Keratinocyte (primary cell): ENCODE measurements around the gene PAX2. TPM values are rescaled to one million over a fixed set of nuclear protein-coding genes. Genes with fewer than 3 reads are reported as not detected.

Source experiments
- DNase-seq: peaks from one replicate; pipeline ENCODE4 v3.0.0-alpha.2; 2011; ENCODE audit warnings: low read depth, missing footprints, low spot score
- FAIRE-seq: peaks from 2 replicates; lab custom pipeline; 2011; peaks lifted over from hg19 to GRCh38; lab: Jason Lieb, UNC
- H2AFZ ChIP-seq: 2 replicates; pipeline ENCODE4 v1.6.0; 2012; ENCODE audit warnings: low read length, control low read depth, inconsistent platforms; ENCODE audit not compliant: control insufficient read depth
- H3K27ac ChIP-seq: 2 replicates; pipeline ENCODE4 v1.5.1; 2011; ENCODE audit warnings: low read length; ENCODE audit not compliant: control insufficient read depth, insufficient read depth
- H3K27me3 ChIP-seq: 3 replicates; pipeline ENCODE4 v1.6.0; 2011; ENCODE audit warnings: low read length; ENCODE audit not compliant: control insufficient read depth, insufficient read depth; ENCODE audit errors: extremely low read depth
- H3K36me3 ChIP-seq, 2 experiments: 2 replicates in 1 of 2; 3 replicates in 1 of 2; pipeline ENCODE4 v1.5.1; 2011; ENCODE audit warnings: low read length in 2 of 2, mild to moderate bottlenecking in 1 of 2; ENCODE audit not compliant: control insufficient read depth in 2 of 2, insufficient read depth in 2 of 2; ENCODE audit errors: extremely low read depth in 1 of 2
- H3K4me1 ChIP-seq: 3 replicates; pipeline ENCODE4 v1.5.1; 2011; ENCODE audit warnings: low read length; ENCODE audit not compliant: control insufficient read depth, insufficient read depth; ENCODE audit errors: extremely low read depth
- H3K4me2 ChIP-seq: 3 replicates; pipeline ENCODE4 v1.6.0; 2011; ENCODE audit warnings: low read depth, low read length; ENCODE audit not compliant: control insufficient read depth, insufficient read depth; ENCODE audit errors: extremely low read depth
- H3K4me3 ChIP-seq, 3 experiments: fragments of 200-600 bp in 1 of 3; sonication (generic) in 1 of 3; 2 replicates in 2 of 3; 3 replicates in 1 of 3; pipeline ENCODE4 v1.5.1; 2011 to 2016; ENCODE audit warnings: low read length in 3 of 3, mild to moderate bottlenecking in 3 of 3, control low read depth in 2 of 3, inconsistent platforms in 1 of 3, low read depth in 1 of 3, mixed read lengths in 1 of 3, mixed run types in 1 of 3, moderate library complexity in 1 of 3; ENCODE audit not compliant: control insufficient read depth in 2 of 3, insufficient read depth in 2 of 3; ENCODE audit errors: extremely low read depth in 1 of 3
- H3K79me2 ChIP-seq: 2 replicates; pipeline ENCODE4 v1.6.0; 2012; ENCODE audit warnings: low read length; ENCODE audit not compliant: control insufficient read depth, insufficient read depth
- H3K9ac ChIP-seq: 3 replicates; pipeline ENCODE4 v1.6.0; 2011; ENCODE audit warnings: low read length; ENCODE audit not compliant: control insufficient read depth, insufficient read depth; ENCODE audit errors: extremely low read depth
- H3K9me1 ChIP-seq: 3 replicates; pipeline ENCODE4 v1.6.0; 2011; ENCODE audit warnings: low read length; ENCODE audit not compliant: control insufficient read depth, insufficient read depth; ENCODE audit errors: extremely low read depth
- H3K9me3 ChIP-seq: 2 replicates; pipeline ENCODE4 v1.5.1; 2012; ENCODE audit warnings: low read depth, low read length; ENCODE audit not compliant: control insufficient read depth
- H4K20me1 ChIP-seq: 3 replicates; pipeline ENCODE4 v1.6.0; 2011; ENCODE audit warnings: low read length; ENCODE audit not compliant: control insufficient read depth, insufficient read depth; ENCODE audit errors: extremely low read depth
- EZH2 ChIP-seq: IDR thresholded peaks from one replicate; pipeline ENCODE4 v1.6.1; 2012; ENCODE audit warnings: inconsistent platforms, mild to moderate bottlenecking, low read length, moderate library complexity
- dilution Hi-C: fragments of 300-500 bp; cut with MboI; formaldehyde crosslinking; loops from one replicate; pipeline ENCODE4 v1.7.0; 2020; ENCODE audit warnings: low sequenced_read_pairs; ENCODE audit not compliant: extremely low pct_ligation_motif_present
- polyA plus RNA-seq, 5 experiments: library from polyadenylated mRNA; depleted of rRNA in 3 of 5; stranded (reverse) in 3 of 5; stranded (forward) in 1 of 5; unstranded in 1 of 5; fragments of >200 nt; gene quantifications; 1 replicate in 1 of 5; 2 replicates in 3 of 5; 3 replicates in 1 of 5; pipeline versions ENCODE4 v1.2.1 to v1.2.3, GENCODE V29; 2011 to 2012; ENCODE audit warnings: missing spikeins in 2 of 5, low read depth in 1 of 5, low replicate concordance in 1 of 5
- TF ChIP-seq, protein P1 (sequence below), 3 experiments: IDR thresholded peaks in 1 of 3; conservative IDR thresholded peaks in 1 of 3; optimal IDR thresholded peaks in 1 of 3; 2 replicates in 2 of 3; 3 replicates in 1 of 3; pipeline versions ENCODE3 to v1.5.1; 2011; ENCODE audit warnings: low read length in 3 of 3, mild to moderate bottlenecking in 3 of 3, moderate library complexity in 2 of 3, control low read depth in 1 of 3, inconsistent platforms in 1 of 3; ENCODE audit not compliant: insufficient read depth in 2 of 3; ENCODE audit errors: extremely low read depth in 1 of 3

Gene PAX2
- polyA plus RNA-seq, 1 donor (not counting 4 experiments of a cell fraction or from before 2014, with no cell fraction given), result not detected

DNA sequence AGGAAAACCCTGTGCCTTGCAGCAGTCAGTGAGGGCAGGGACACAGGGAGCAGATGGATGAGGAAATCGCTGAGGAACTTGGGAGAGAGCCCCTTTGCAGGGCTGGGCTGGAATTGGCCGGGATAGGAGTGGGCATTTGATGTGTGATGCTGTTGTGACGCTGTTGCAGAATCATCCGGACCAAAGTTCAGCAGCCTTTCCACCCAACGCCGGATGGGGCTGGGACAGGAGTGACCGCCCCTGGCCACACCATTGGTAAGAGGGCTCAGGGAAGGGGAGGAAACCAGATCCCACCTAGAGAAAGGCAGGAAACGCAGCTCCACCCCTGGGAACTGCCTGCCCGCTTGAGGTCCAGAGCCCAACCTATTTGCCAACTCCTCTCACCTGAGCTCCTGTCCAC, 33.9 kb downstream of the PAX2 start:
- FAIRE-seq (no peak), DNase-seq (no peak)
- no peaks in the 10 kb centered on the region for H4K20me1 ChIP-seq
- no peaks in the 10 kb centered on the region for H3K9me1 ChIP-seq
- dilution Hi-C loops, result no loop called here
- no peaks in the 10 kb centered on the region for H3K79me2 ChIP-seq
- no peak overlapping the region for H3K4me3 ChIP-seq
- no peaks in the 10 kb centered on the region for H3K36me3 ChIP-seq
- no peak overlapping the region for H3K27ac ChIP-seq
- H3K27me3 ChIP-seq, result peaks cover 44% of the 10 kb centered on the region
- no peaks in the 10 kb centered on the region for H3K9me3 ChIP-seq
- no peaks in the 10 kb centered on the region for H3K4me1 ChIP-seq
- TF ChIP-seq, protein P1, sequence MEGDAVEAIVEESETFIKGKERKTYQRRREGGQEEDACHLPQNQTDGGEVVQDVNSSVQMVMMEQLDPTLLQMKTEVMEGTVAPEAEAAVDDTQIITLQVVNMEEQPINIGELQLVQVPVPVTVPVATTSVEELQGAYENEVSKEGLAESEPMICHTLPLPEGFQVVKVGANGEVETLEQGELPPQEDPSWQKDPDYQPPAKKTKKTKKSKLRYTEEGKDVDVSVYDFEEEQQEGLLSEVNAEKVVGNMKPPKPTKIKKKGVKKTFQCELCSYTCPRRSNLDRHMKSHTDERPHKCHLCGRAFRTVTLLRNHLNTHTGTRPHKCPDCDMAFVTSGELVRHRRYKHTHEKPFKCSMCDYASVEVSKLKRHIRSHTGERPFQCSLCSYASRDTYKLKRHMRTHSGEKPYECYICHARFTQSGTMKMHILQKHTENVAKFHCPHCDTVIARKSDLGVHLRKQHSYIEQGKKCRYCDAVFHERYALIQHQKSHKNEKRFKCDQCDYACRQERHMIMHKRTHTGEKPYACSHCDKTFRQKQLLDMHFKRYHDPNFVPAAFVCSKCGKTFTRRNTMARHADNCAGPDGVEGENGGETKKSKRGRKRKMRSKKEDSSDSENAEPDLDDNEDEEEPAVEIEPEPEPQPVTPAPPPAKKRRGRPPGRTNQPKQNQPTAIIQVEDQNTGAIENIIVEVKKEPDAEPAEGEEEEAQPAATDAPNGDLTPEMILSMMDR (optimal IDR thresholded peaks at IDR 0.05 in 1 of 3, IDR thresholded peaks at IDR 0.05 in 1 of 3, conservative IDR thresholded peaks at IDR 0.05 in 1 of 3; ENCODE audit: extremely low read depth in 1 of 3, insufficient read depth in 2 of 3, low read length in 3 of 3), result no peak
- no peak for TF ChIP-seq EZH2
- no peak overlapping the region for H3K9ac ChIP-seq
- no peak overlapping the region for H2AFZ ChIP-seq
- no peak overlapping the region for H3K4me2 ChIP-seq

DNA sequence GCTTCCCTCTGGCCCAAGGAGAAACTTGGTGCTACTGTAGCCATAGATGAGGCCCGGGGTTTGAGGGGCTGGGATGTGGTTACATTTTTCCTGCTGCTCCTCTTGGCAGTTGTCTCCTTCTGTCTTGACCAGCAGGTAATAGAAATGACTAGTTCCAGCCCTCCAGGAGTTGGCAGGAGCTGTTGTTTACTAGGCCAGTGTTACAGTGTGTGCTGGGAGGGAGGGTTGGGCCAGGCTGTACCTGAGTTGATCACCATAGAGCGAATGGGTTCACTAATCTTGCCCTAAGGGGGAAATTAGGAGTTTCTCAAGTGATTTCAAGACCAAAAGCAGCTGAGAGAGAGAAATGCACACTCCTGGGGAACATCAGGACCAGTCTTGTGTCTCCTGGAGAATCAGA, 34.9 kb downstream of the PAX2 start:
- no peaks in the 10 kb centered on the region for H3K4me1 ChIP-seq
- FAIRE-seq (no peak), DNase-seq (no peak)
- TF ChIP-seq, protein P1 (optimal IDR thresholded peaks at IDR 0.05 in 1 of 3, IDR thresholded peaks at IDR 0.05 in 1 of 3, conservative IDR thresholded peaks at IDR 0.05 in 1 of 3; ENCODE audit: extremely low read depth in 1 of 3, insufficient read depth in 2 of 3, low read length in 3 of 3), result no peak
- no peak for TF ChIP-seq EZH2
- H3K9me3 ChIP-seq, result no peaks in the 10 kb centered on the region
- H3K27me3 ChIP-seq, result peaks cover 43% of the 10 kb centered on the region
- H3K36me3 ChIP-seq, result no peaks in the 10 kb centered on the region
- no peaks in the 10 kb centered on the region for H4K20me1 ChIP-seq
- no peak overlapping the region for H2AFZ ChIP-seq
- no peak overlapping the region for H3K4me2 ChIP-seq
- dilution Hi-C loops, result no loop called here
- H3K9me1 ChIP-seq, result no peaks in the 10 kb centered on the region
- no peak overlapping the region for H3K4me3 ChIP-seq
- no peak overlapping the region for H3K27ac ChIP-seq
- no peaks in the 10 kb centered on the region for H3K79me2 ChIP-seq
- H3K9ac ChIP-seq, result no peak overlapping the region
